MV-4-11 (cell line): ENCODE results near the gene RGS12.

Experiments
- DNase-seq: peaks from one replicate; lab custom pipeline; 2025; lab: John Stamatoyannopoulos, UW

The RGS12 gene

GRCh38 chr4:3253808-3254207 lies 39.0 kb upstream of the RGS12 start:
- no peak for DNase-seq

GRCh38 chr4:3254302-3255131 lies 38.3 kb upstream of the RGS12 start:
- DNase-seq = no peak

- no peak for DNase-seq
These were observed 37.1 kb upstream of the RGS12 start for GRCh38 chr4:3255611-3256186.

GRCh38 chr4:3256230-3257102 lies 36.4 kb upstream of the RGS12 start:
- DNase-seq = no peak

- no peak for DNase-seq
These were observed 35.7 kb upstream of the RGS12 start for GRCh38 chr4:3257103-3257555.

GRCh38 chr4:3257556-3258482 lies 35.0 kb upstream of the RGS12 start:
- no peak for DNase-seq

GRCh38 chr4:3261411-3262207 lies 31.2 kb upstream of the RGS12 start:
- DNase-seq = no peak

- DNase-seq = no peak
These were observed 30.4 kb upstream of the RGS12 start for GRCh38 chr4:3262208-3263052.

GRCh38 chr4:3263053-3263875 lies 29.6 kb upstream of the RGS12 start:
- DNase-seq = no peak

GRCh38 chr4:3263876-3264193 lies 29.0 kb upstream of the RGS12 start:
- DNase-seq = no peak

GRCh38 chr4:3266076-3266475 lies 26.7 kb upstream of the RGS12 start:
- no peak for DNase-seq

- DNase-seq = no peak
These were observed 25.0 kb upstream of the RGS12 start for GRCh38 chr4:3267576-3268394.

- DNase-seq = no peak
These were observed 24.3 kb upstream of the RGS12 start for GRCh38 chr4:3268395-3269104.

- DNase-seq = no peak
These were observed 23.5 kb upstream of the RGS12 start for GRCh38 chr4:3269105-3269927.

- no peak for DNase-seq
These were observed 22.7 kb upstream of the RGS12 start for GRCh38 chr4:3269991-3270611.

GRCh38 chr4:3271131-3271530 lies 21.7 kb upstream of the RGS12 start:
- DNase-seq = no peak
